ENCODE results near the gene ZNF25. TPM values are rescaled to one million over a fixed set of nuclear protein-coding genes. Genes with fewer than 3 reads are reported as not detected.

ZNF25 gene
- total and polyA plus RNA-seq, 2 of the 4 experiments (the other 2 are of a cell fraction), result 5.1 to 9.5 TPM

GRCh38 chr10:37976880-37977203 lies 395 bp upstream of the ZNF25 start:
- Histone ChIP-seq H3K9me1 (ENCODE audit: insufficient read depth, low read length) (no peaks in the 10 kb centered on the region), H3K56ac (ENCODE audit: extremely low read depth, insufficient read depth, low read length) (peak overlapping the region; percentile 76; the same call in 1 of the 2 replicates), H3K4me2 (ENCODE audit: low read depth, low read length) (peak overlapping the region; percentile 79), H3K79me1 (ENCODE audit: low read depth in 1 of 2, low read length in 2 of 2) (peaks cover 4 to 6% of the 10 kb centered on the region in 2 experiments), H4K91ac (ENCODE audit: insufficient read depth, low read depth, low read length) (peak overlapping the region; percentile 73), H2BK5ac (ENCODE audit: low read depth, low read length, poor library complexity, severe bottlenecking) (peak overlapping the region; percentile 48), H2AK5ac (ENCODE audit: low read depth, low read length) (no peak overlapping the region), H4K8ac (ENCODE audit: low read depth in 2 of 2, low read length in 2 of 2) (peak overlapping the region; percentile 85 to 99; a peak in 3 of 4 replicates), H2AFZ (replicated peaks; ENCODE audit: low read length, poor library complexity) (peak overlapping the region; percentile 89), H3K9me3 (ENCODE audit: control insufficient read depth, insufficient read depth, low read length) (no peaks in the 10 kb centered on the region), H3K4me1 (ENCODE audit: control insufficient read depth, insufficient read depth, low read length) (no peaks in the 10 kb centered on the region), H3K14ac (replicated peaks; ENCODE audit: low read depth, low read length) (peak overlapping the region; percentile 91), H3K36me3 (ENCODE audit: control insufficient read depth, insufficient read depth, low read length) (no peaks in the 10 kb centered on the region), H3K4me3 (ENCODE audit: insufficient read depth, low read depth, low read length) (peak overlapping the region; percentile 77), H3K23ac (ENCODE audit: low read depth, low read length) (peak overlapping the region; percentile 66; the same call in 1 of the 2 replicates), H2AK9ac (replicated peaks; ENCODE audit: low read depth, low read length, poor library complexity) (no peak overlapping the region), H3K27ac (ENCODE audit: insufficient read depth, low read length) (peak overlapping the region; percentile 7; the same call in 1 of the 2 replicates), H4K5ac (ENCODE audit: low read depth, low read length) (peak overlapping the region; percentile 73; the same call in 1 of the 2 replicates), H2BK120ac (ENCODE audit: low read depth, low read length) (peak overlapping the region; percentile 57; the same call in 1 of the 2 replicates), H3K18ac (ENCODE audit: low read depth, low read length) (peak overlapping the region; percentile 48; the same call in 1 of the 2 replicates), H3K27me3 (ENCODE audit: control insufficient read depth, insufficient read depth, low read length) (no peaks in the 10 kb centered on the region), H3K9ac (ENCODE audit: low read depth, low read length) (peak overlapping the region; percentile 75), H4K20me1 (ENCODE audit: insufficient read depth, low read length) (no peaks in the 10 kb centered on the region), H2BK20ac (ENCODE audit: low read depth, low read length) (no peak overlapping the region), H2BK15ac (ENCODE audit: low read depth, low read length) (peak overlapping the region; percentile 85; the same call in 2 of the 3 replicates), H3K4ac (ENCODE audit: low read depth, low read length) (peak overlapping the region; percentile 81; the same call in 1 of the 2 replicates)
- no peak for DNase-seq
- intact Hi-C loops (cut with micrococcal nuclease), result loop anchor here (1.0 to 2.0 kb wide), 4 partner anchors 33 to 390 kb away; partner anchors contain the start of genes ZNF248, ZNF33A and ZNF37A
- WGBS, 2 experiments (ENCODE audit: extremely low coverage in 2 of 2, insufficient read length in 1 of 2), result no CpG with 5 or more reads among the region's 9 CpGs
- no TSS peak for BruUV-seq (replicated peaks)
- ChIA-PET CTCF (interaction anchor here (0.5 to 1.2 kb wide), 7 partner anchors 10 to 389 kb away, joined by 3 to 4 read pairs (median 3); partner anchors contain the start of gene ZNF37A), POLR2A (ENCODE audit: unreplicated experiment) (interaction anchor here (0.6 kb wide), 1 partner anchor 11 kb away, joined by 3 read pairs; no protein-coding TSS in a partner anchor)
- in situ Hi-C loops (cut with MboI; ENCODE audit: low sequenced_read_pairs), result loop anchor here (25.0 kb wide), 1 partner anchor 385 kb away; no protein-coding TSS in a partner anchor
- TF ChIP-seq RAD21 (IDR thresholded peaks at IDR 0.05; ENCODE audit: low read length) (no peak), CEBPB (IDR thresholded peaks at IDR 0.05; ENCODE audit: low read depth, low read length) (peak; percentile 6; the same call in 1 of the 2 replicates)
- peak; percentile 0; the same call in 1 of the 2 replicates for ATAC-seq (ENCODE audit: low read depth)
- dilution Hi-C loops (cut with HindIII; ENCODE audit: low sequenced_read_pairs, unreplicated experiment), result no loop called here
